ENCODE measurements around the gene ERCC2.
"Not testable (repeated sequence)": the region's sequence is repeated elsewhere in the genome, so short reads cannot be mapped to it uniquely, and the experiment has no call there.

- TF ChIP-seq POLR2A, TAF1, POLR2AphosphoS5 (IDR thresholded peaks at IDR 0.05; ENCODE audit: low read depth, low read length): not testable (repeated sequence)
Measured at GRCh38 chr19:45309322-45309721, 61.1 kb downstream of the ERCC2 start.

Measured in GM12891 (cell line).